ENCODE data around the gene PACRG.

The PACRG gene

DNA sequence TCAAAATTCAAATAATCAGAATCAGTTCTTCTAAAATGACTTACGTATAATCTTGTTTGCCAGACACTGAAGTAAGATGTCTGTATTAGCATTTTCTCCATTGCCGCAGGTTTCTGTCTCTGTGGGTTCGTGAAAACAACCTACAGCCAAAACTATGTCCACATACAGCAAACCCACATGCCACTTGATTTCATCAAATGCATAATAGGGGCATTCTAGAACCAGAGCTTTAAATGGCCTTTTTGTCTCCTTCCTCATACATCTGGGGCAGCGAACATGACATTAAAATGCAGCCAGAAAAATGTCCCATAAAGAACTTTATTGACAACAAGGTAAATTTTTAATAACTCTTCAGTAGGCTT lies 596.5 kb downstream of the PACRG start:
- no peak for DNase-seq

DNA sequence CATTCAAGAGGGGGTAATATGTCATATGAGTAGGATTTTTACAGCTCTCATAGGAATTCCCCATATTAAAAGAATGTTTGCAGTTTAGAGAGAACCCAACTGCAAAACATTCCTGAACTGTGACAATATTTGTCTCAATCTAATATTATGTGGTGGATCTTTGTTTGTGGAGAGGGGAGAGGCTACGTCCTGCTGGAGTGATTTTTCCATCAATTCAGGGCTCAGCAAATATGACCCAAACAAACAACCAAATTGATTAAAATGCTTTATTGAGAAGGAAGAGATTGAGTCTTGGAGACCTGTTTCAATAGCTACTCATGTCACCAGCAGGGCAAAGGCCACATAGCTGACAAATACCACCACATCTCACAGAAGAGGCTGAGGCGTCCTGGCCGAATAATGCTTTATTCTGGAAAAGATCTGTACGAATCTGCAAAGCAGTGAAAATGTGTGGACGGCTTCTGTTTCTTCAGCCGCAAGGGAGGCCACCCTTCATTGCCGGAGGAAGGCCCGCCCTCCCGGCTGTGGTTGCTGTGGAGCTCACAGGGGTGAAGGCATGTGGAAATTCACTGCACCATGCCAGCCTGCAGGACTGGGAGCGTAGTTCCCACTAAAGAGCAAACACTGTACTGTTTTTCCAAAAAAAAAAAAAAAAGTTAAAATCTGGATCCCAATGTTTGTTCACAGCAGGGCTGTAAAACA lies 597.1 kb downstream of the PACRG start:
- DNase-seq: no peak

DNA sequence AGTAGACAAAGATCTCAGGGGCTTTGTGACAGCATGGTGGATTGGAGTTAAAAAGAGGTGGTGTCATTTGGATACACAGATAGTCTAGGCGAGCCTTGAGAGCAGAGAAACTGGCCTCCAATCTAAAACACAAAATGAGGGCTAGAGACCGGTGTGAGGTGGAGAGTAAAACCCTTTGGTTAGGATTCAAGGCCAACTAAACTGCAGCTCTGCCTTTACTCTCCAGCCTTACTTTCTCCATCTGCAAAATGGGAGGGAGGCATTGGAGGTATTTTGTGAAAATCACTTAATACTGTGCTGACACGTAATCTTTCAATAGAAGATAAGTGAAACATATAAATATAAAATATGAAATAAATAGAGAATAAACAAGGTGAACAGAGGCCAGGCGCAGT lies 597.6 kb downstream of the PACRG start:
- DNase-seq: no peak

DNA sequence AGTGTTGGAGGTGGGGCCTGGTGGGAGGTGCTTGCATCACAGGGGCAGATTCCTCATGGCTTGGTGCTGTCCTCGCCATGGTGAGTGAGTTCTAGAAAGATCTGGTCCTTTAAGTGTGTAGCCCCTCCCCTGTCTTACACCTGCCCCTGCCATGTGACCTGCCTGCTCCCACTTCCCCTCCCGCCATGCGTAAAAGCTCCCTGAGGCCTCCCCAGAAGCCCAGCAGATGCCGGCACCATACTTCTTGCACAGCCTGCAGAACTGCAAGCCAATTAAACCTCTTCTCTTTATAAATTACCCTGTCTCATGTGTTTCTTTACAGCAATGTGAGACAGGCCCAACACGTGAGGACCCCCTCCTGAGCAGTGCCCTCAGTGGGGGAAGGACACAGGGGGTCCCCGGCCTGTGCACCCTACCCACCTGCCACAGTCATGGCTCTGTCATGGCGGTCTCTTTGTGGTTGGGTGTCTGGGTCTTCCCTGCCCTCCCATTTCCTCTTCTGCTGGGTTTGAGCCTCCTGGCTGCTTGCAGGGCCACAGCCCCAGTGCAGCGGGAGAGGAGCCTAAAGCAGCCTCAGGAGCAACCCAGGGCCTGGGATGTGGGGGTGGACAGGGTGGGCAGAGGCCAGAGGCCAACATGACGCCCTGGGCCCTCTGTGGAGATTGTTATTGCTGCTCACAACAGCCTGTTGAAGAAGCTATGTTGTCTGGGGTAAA lies 599.5 kb downstream of the PACRG start:
- no peak for DNase-seq

DNA sequence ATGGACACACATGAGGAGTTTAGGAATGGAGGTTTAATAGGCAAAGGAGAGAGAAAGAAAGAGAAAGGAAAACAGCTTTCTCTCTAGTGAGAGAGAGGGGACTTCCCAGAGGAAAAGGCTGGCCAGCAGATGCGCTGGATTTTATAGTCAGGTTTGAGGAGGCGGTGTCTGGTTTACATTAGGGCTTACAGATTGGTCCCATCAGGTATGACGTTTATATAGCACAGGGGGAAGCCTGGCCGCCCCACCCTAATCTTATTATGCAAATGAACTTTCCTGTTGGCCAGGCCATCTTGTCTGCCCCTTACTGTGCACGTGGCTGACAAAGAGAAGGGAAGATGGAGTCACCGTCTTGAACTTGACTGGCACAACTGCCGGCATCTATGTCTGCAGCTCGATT lies 600.1 kb downstream of the PACRG start:
- no peak for DNase-seq

DNA sequence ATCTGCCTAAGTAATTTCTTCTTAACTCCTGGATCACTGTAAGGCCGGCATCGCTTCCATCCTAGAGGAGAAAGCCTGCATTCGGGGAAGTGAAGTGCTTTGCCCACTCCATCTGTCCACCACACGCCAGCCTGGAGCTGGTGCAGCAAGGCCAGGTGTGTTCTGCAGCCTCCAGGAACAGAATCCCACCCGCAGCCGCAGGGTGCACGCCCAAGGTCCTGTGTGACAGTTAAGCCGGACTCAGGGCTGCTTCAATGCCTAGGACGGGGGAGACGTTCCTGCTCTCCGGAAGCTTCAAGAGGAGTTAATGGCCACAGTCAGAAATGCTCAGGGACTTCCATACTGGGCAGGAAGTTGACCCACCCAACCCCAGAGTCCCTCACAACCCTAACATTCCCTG lies 600.6 kb downstream of the PACRG start:
- no peak for DNase-seq

DNA sequence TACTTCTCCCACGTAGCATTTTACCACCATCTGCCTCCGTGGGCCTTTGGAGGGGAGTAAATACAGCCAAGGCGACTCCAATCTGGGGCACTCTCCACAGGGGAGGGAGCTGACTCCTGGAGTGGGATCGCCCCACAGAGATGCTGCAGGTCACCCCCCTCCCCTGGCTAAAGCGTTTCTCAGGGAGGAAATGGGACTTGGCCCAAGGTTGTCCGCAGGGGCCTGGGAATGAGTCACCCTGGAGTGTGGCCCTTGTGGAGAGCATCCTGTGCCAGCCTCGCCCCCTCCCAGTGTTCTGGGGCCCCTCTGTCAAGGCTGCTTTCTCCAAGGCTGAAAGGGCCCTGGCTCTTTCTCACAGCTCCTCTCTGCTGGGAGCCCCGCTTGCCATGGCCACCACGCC lies 602.2 kb downstream of the PACRG start:
- no peak for DNase-seq

DNA sequence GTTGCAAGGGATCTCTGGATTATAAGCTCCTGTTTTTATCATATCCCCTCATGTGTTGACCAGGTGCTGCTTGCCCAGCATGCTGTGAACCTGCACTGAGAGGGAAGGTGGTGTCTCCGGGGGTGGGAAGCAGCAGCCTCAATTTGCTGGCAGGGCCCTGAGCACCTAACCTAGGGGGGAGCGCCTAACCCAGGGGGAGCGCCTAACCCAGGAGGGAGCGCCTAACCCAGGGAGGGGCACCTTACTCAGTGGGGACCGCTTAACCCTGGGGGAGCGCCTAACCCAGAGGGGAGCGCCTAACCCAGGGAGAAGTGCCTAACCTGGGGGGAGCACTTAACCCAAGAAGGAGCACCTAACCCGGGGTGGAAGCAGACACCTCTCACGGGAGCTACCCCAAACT lies 603.5 kb downstream of the PACRG start:
- DNase-seq: no peak

DNA sequence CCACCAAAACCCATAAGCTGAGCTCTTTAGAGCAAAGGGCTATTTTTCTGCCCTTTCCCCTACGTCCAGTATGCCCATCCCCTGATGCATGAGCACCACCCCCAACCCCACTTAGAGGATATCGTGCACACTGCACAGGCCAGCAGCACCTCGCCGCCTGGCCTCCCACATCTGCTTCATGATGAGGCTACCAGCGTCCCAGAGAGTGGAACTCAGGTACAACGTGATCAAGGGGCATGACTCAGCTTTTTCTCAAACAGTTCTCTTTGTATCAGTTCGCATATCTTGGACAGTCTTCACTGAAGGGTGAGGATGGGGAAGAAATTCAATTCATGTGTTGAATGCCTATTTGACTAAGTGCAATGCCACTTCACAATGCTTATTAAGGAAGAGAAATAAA lies 604.8 kb downstream of the PACRG start:
- no peak for DNase-seq

DNA sequence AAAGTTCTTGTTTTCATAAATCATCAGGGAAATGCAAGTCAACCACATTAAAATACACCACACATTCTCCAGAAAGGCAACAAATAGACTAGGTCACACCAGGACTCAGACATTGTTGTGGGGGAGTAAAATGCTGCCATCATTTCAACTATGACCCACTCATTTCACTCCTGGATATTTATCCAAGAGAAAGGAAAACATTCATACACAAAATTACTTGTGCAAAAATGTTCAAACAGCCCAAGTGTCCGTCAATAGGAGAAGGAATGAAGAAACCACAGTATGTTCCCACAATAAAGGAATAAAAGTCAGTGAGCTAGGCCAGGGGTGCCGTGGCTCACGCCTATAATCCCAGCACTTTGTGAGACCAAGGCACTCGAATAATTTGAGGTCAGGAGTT lies 605.3 kb downstream of the PACRG start:
- no peak for DNase-seq

DNA sequence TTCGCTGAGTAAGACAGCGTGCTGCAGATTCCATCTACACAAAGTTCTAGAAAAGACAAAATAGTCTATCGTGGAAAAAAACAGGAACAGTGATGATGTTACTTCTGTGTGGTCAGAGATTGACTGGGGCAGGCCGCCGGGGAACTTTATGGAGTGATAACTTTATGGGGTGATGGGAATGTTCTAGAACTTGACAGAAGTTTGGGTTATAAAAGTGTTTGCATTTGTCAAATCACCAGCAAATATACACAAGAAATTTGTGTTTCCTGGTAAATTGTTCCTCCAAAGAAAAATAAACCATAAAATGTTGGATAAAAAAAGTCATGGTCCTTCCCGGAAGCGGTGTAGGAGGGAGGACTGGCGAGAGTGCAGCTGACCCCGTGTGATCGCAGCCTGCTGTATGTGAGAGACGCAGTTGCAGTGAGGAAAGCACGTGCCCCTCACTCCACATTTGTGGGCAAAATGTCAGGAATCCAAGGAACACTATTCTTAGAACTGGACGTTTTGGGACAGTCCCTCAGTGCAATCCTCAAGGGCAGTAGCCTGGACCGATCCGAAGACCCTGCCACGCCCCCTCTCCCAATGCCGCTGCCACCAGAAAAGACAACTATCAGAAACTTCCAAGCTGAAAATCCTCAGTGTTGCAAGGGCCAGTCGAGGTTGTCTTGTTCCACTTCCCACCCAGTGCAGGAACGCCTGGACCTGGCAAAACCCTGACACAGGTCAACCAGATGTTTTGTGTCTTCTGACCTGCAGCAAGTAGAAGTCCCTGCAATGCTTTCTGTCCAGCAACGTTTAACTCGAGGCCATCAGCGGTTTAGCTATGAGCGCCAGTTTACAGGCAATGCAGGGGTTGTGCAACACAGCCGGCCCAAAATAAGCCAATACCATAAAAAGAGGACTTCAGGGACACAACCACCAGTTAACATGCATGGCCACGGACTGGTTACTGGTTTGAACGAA lies 606.2 kb downstream of the PACRG start:
- no peak for DNase-seq

DNA sequence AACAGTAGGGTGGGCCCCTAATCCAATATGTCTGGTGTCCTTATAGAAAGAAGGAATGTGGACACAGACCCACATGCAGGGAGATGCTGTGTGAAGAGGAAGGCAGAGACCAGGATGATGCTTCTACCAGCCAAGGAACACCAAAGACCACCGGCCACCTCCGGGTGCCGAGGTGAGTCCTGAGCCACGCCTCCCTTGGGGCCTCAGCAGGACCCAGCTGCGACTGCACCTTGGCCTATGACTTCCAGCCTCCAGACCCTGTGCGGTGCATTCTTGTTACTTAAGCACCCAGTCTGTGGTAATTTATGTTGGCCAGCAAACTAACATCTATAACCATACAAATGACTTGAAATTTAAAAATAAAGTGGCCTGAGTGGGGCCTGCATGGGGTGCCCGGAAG lies 607.3 kb downstream of the PACRG start:
- DNase-seq: no peak

DNA sequence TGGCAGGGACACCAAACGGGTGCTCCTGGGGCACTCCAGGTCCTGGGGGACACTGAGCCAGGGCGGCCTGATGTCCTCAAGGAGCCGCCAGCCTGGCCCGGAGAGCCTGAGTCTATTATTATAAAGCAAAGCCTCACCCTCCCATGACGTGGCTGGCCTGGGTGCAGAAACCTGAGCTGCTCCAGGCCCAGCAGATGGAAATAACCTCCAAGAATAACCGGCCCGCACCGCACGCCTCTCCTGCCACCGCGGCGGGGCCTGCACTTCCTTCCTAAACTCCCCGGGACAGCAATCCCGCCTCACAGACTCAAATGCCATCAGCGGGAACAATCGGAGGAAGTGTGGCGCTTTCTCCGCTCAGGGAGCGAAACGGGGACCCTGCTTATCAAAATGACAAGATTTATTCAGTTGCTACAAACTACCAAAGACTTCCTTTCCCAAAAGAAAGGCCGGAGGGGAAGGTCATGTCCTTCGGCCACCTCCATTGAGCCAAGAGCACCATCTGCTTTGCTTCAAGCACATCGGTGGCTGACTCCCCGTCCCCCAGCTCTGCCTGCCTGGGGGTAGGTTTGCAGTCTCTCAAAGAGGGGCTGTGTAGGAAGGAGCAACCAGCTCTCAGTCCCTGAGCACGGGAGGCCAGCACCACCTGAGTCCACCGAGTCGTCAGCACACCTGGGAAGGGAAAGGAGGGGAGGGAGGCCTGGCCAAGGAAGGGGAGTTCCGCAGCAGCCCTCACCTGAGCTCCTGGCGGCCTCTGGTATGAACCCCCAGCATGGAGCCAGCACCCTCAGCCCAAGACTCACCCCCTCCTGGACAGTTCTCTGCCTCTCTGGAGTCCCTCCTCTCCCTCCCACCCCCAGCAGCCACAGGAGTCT lies 608.1 kb downstream of the PACRG start:
- no peak for DNase-seq

DNA sequence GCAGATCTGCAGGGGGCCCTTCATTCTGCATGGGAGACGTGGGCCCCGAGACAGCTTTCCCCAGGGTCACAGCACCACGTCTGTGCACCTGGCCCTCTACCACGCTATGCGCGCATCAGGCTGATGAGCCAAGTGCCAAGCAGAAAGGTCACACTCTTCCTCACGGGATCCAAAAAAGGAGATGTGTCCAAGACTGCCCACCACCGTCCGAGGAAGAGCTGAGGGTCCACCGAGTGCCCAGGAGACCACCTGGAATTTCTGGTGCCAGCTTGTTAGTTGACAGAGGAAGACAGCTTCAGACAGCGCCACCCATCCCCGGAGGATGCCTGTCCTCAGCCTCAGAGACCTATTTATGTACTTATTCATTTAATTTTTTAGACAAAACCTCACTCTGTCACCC lies 609.2 kb downstream of the PACRG start:
- no peak for DNase-seq

DNA sequence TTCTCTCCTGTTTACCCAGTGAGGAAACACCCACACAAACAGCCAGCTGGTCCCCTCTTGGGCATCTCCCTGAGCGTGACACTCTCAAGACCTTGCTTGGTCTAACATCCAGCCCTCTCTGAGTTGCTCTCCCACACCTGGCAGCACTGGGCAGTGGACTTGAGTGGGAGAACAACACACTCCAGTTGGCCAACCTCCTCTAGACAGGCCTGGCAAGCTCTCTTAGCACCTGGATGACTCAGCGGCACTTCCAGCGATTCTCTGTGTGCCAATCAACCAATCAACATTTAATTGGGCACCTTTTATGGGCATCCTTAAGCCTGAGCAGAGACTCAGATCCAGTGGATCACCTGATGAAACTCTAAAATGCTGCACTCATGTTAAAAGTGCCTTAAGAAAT lies 610.2 kb downstream of the PACRG start:
- no peak for DNase-seq

DNA sequence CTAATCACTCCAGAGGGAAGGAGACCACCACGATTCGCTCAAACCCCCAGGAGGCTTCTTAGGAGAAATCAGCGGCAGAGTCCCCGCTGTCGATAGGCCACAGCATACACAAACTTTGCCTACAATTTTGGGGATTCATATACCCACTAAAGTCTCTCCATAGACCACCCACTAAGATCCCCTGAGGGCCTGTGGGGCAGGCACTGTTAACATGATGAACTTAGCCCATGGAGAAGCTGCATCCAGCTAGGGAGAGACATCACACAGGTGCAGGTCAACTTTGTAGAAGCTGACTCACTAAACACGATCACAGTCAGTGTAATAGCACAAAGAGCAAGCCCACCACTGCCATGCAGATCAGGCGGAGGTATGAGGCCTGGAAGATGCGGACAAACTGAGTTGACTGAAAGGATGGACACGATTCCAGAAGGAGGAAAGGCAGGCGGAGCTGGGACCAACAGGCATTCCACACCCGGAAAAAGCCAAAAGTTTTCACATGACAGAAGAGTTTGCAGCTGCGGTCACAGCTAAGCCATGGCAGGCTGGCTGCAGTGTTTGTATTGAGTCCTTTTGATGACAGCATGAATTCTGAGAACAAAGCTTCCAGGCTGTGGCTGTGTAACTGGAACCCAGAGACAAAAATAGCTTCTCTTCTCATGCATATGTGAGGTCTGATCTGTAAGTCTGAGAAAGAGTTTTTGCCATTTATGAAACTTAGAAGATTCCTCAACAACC lies 611.1 kb downstream of the PACRG start:
- DNase-seq: no peak

DNA sequence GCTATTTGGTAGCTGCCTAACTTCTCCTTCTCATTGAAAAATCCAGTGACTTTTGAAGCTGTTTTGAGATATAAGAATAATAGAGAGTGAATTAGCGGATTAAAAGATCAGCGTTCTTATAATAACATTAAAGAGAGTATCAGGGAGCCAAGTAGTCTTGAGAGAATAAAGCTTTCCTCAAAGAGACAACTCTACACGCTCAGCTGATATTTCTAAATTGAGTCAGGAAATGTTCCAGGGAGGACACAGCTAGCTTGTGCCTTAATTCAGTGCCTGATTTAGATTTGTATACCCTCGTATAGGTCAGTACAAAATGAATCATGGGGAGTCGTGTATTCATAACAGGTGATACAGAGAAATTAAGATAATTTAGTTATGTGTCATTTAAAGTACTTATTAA lies 611.7 kb downstream of the PACRG start:
- no peak for DNase-seq

DNA sequence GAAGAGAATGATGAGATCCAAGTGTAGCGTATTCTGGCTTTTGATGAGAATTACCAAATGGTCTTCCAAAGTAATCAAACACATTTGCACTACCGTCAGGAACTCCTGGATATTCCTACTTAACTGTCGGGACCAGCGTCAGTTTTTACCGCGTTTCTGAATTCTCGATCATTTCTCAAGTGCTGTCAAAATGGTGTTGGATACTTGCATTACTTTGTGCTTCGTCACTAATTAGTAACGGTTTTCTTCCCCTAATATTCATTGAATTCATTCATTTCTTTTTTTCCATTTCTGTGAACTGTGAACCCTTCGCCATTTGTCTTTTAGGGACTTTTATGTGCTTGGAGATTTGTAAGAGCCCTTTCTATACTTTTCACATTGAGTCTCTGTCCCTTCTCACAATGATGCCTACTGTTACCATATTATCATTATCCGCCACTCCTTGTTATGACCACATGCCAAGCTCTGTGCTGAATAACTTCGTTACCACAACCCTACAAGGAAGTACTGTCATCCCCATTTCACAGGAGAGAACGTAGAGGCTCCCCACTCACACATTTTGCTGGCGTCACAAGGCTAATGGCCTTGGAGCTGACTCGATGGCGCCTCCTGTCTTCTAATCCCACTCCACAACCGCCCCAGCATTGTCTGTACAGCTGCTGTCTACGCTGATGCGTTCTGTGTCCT lies 612.6 kb downstream of the PACRG start:
- DNase-seq: no peak

DNA sequence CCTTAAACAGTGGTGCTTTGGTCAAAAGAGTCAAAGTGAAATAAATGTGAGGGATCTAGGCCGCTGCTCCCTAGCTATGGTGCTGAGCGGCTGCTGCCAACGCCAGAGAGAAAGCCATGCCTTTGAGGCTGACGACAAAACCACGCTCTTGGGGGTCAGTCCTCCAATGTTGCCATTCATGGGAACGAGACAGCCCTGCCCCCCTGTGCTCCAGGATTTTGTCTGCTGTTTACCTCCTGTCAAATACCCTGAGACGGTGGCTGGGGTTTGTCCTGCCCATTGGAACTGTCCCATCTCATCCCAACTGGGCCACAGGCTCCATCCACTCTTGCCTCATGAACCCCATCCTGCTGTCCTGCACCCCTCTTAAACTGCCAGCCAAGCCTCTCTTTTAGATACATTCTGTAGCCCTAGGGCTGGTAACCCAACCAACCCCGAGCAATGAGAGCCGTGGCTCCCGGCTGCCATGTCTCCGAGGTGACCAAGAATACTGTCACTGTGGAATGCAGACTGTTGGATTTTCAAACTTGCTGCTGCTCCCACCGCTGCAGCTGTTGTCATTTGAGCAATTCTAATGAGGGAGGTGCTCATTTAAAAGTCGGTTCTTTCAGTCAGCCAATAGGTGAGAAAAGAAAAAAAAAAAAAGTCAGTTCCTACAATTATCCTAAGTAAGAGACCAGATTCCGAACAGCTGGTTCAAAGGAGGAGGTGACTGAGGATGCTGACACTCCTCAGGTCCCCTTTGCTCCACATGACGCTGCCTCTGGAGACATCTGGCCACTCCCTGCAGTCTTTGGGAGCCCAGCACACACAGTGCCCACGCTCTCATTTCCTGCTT lies 613.7 kb downstream of the PACRG start:
- DNase-seq: no peak

Data from activated T-cell treated with anti-CD3 and anti-CD28 coated beads, Interleukin-2, amount 50 U/mL, for 48 hours (primary cell).